22Rv1 (cell line): ENCODE measurements around the gene YKT6.

Experiments used
- CTCF ChIP-seq: fragments of 450-650 bp; IDR thresholded peaks from 2 replicates; pipeline ENCODE4 v1.5.1; 2017; ENCODE audit warnings: mild to moderate bottlenecking
- ZFX ChIP-seq: fragments of 450-650 bp; IDR thresholded peaks from 2 replicates; pipeline ENCODE4 v1.6.1; 2017; ENCODE audit warnings: antibody characterized with exemption, borderline replicate concordance

GRCh38 chr7:44238116-44238695, 37.4 kb downstream of the YKT6 start:
- no peak for TF ChIP-seq CTCF
- no peak for TF ChIP-seq ZFX
